PC-9 (cell line): ENCODE measurements around the gene SYMPK. TPM values are rescaled to one million over a fixed set of nuclear protein-coding genes. Genes with fewer than 3 reads are reported as not detected.
A peak's percentile ranks its signal among the peaks of the same experiment; 100 is the strongest.

Experiments used
- BruUV-seq: library from RNA; stranded (reverse); fragments of 400-500 nt; replicated peaks from 2 replicates; lab custom pipeline; 2021; lab: Mats Ljungman, UMichigan
- CTCF ChIA-PET: fragments of 300-600 bp; sonication (Branson Sonifier 250); formaldehyde crosslinking; loops from one replicate; lab custom pipeline; 2022; ENCODE audit warnings: antibody characterized with exemption; lab: Charles Lee
- POLR2A ChIA-PET: fragments of 300-600 bp; sonication (Branson Sonifier 250); formaldehyde crosslinking; loops from one replicate; lab custom pipeline; 2022; ENCODE audit warnings: antibody characterized with exemption; ENCODE audit not compliant: unreplicated experiment; lab: Charles Lee
- DNase-seq, 2 experiments: peaks; one replicate each; pipeline versions ENCODE4 v3.0.0 to v3.0.0-alpha.2; 2015 to 2022; ENCODE audit warnings: mixed read lengths in 1 of 2
- H2AFZ ChIP-seq: fragments of 200-600 bp; sonication (generic); 2 replicates; pipeline ENCODE4 v1.8.1; 2017; ENCODE audit warnings: antibody characterized with exemption
- H3F3A ChIP-seq: fragments of 200-600 bp; sonication (generic); 2 replicates; pipeline ENCODE4 v1.8.1; 2017; ENCODE audit warnings: antibody characterized with exemption, mild to moderate bottlenecking, low read depth; ENCODE audit not compliant: insufficient read depth
- H3K27ac ChIP-seq: fragments of 200-600 bp; sonication (generic); 2 replicates; pipeline ENCODE4 v1.6.1; 2016; ENCODE audit warnings: mixed run types
- H3K27me3 ChIP-seq: fragments of 200-600 bp; sonication (generic); 2 replicates; pipeline ENCODE4 v1.6.1; 2016; ENCODE audit warnings: low read depth, mixed run types; ENCODE audit not compliant: insufficient read depth
- H3K36me3 ChIP-seq: fragments of 200-600 bp; sonication (generic); 2 replicates; pipeline ENCODE4 v1.6.1; 2016; ENCODE audit warnings: low read depth, mixed run types
- H3K4me1 ChIP-seq: fragments of 200-600 bp; sonication (generic); replicated peaks from 2 replicates; pipeline ENCODE4 v1.6.1; 2016; ENCODE audit warnings: mixed run types; ENCODE audit not compliant: insufficient read depth
- H3K4me2 ChIP-seq: fragments of 200-600 bp; sonication (generic); 2 replicates; pipeline ENCODE4 v1.6.1; 2017; ENCODE audit warnings: mixed run types
- H3K4me3 ChIP-seq: fragments of 200-600 bp; sonication (generic); 2 replicates; pipeline ENCODE4 v1.6.1; 2016; ENCODE audit warnings: mixed run types
- H3K79me2 ChIP-seq: fragments of 200-600 bp; sonication (generic); 2 replicates; pipeline ENCODE4 v1.6.1; 2017; ENCODE audit warnings: low read depth, mixed run types
- H3K9me2 ChIP-seq: fragments of 200-600 bp; sonication (generic); 2 replicates; pipeline ENCODE4 v1.8.1; 2017; ENCODE audit warnings: mild to moderate bottlenecking; ENCODE audit not compliant: insufficient read depth
- H3K9me3 ChIP-seq: fragments of 200-600 bp; sonication (generic); 2 replicates; pipeline ENCODE4 v1.8.1; 2016; ENCODE audit warnings: low read depth; ENCODE audit not compliant: insufficient read depth
- H4K20me1 ChIP-seq: fragments of 200-600 bp; sonication (generic); 2 replicates; pipeline ENCODE4 v1.8.1; 2017; ENCODE audit not compliant: insufficient read depth
- CTCF ChIP-seq: fragments of 200-600 bp; sonication (generic); conservative IDR thresholded peaks from 2 replicates; pipeline ENCODE4 v1.6.1; 2017; ENCODE audit warnings: mixed run types, antibody characterized with exemption, mild to moderate bottlenecking, moderate library complexity
- EZH2 ChIP-seq: fragments of 200-600 bp; sonication (generic); IDR thresholded peaks from 2 replicates; pipeline ENCODE4 v1.8.0; 2017; ENCODE audit warnings: antibody characterized with exemption, low read depth
- intact Hi-C: fragments of 100-400 bp; cut with micrococcal nuclease; formaldehyde crosslinking; loops from one replicate; pipeline ENCODE4 v1.10.0; 2022; ENCODE audit not compliant: unreplicated experiment
- total RNA-seq: library from RNA; stranded (reverse); gene quantifications from 2 replicates; pipeline ENCODE4 v1.2.3, GENCODE V29; 2021

SYMPK gene
- total RNA-seq, 1 experiment from 2014 or later, result 85.5 TPM

DNA sequence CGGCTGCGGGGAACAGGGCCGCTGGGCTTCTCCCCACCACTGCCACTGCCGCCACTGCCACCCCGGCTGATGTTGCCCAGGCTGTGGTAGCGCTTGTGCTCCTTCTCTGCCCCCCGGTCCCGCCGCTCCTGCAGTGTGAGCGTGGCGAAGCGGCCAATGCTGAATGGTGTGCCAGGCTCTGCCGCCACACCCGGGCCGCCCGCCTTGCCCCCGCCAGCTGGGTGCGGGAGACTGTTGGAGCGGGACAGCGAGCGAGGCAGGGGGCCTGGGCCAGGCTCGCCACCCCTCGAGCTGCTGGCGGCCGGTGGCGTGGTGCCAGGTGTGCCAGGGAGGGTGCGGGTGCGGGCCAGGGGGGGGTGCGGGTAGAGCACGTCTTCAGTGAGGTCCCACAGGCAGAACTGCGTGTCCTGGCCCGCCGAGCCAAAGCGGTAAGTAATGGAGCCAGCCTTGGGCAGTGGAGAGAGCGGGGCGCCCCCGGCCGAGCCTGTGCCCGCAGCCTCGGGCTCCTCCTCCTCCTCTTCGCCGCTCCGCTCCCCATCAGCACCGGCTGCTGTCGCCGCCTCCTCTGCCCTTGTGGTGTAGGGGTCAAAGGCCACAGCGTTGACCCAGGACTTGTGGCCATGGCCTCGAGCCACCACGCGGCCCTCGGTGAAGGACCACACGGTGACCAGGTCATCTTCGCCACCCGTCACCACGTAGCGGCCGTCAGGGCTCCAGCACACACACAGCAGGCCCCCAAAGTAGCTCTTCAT, 77.0 kb downstream of the SYMPK start:
- Histone ChIP-seq H3K79me2 (peaks cover 22% of the 10 kb centered on the region), H4K20me1 (no peaks in the 10 kb centered on the region), H3K36me3 (peaks cover 17% of the 10 kb centered on the region), H3K27ac (no peak overlapping the region), H3K27me3 (no peaks in the 10 kb centered on the region), H3K9me2 (no peaks in the 10 kb centered on the region), H3K9me3 (no peaks in the 10 kb centered on the region), H3F3A (peaks cover 29% of the 10 kb centered on the region), H3K4me3 (no peak overlapping the region), H2AFZ (no peak overlapping the region), H3K4me2 (no peak overlapping the region), H3K4me1 (peaks cover 43% of the 10 kb centered on the region)
- POLR2A ChIA-PET, result no interaction called here
- BruUV-seq, result no TSS peak
- CTCF ChIA-PET, result no interaction called here
- no peak for DNase-seq
- intact Hi-C loops, result no loop called here
- TF ChIP-seq CTCF (no peak), EZH2 (no peak)

DNA sequence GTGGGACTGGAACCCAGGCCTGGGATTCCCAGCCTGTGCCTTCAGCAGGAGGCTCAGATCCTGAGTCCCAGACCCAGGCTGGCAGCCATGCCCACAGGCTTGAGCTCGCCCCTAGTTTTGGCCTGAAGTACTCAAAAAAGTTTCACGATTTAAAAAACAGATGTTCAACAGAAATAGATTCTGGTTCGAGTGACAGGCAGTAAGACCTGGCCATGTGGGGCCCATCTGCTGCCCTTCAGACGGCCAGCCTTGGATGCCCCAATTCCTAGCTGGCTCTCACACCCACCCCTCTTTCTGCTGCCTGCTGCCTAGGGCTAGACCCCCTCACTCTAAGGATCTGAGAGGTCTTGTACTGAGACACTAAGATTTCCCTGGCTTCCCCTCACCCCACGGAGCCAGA, 77.8 kb downstream of the SYMPK start:
- no peak overlapping the region for H3K4me3 ChIP-seq
- no peak overlapping the region for H3K4me2 ChIP-seq
- DNase-seq, result no peak
- no peaks in the 10 kb centered on the region for H3K9me2 ChIP-seq
- H3K4me1 ChIP-seq, result peaks cover 49% of the 10 kb centered on the region
- H2AFZ ChIP-seq, result no peak overlapping the region
- H3F3A ChIP-seq, result peaks cover 37% of the 10 kb centered on the region
- no TSS peak for BruUV-seq
- H3K27ac ChIP-seq, result no peak overlapping the region
- no peaks in the 10 kb centered on the region for H3K27me3 ChIP-seq
- POLR2A ChIA-PET, result no interaction called here
- CTCF ChIA-PET, result no interaction called here
- H3K9me3 ChIP-seq, result no peaks in the 10 kb centered on the region
- H3K79me2 ChIP-seq, result peaks cover 22% of the 10 kb centered on the region
- peaks cover 18% of the 10 kb centered on the region for H3K36me3 ChIP-seq
- TF ChIP-seq CTCF (no peak), EZH2 (no peak)
- H4K20me1 ChIP-seq, result no peaks in the 10 kb centered on the region
- intact Hi-C loops, result no loop called here

GRCh38 chr19:45784096-45784495, 78.9 kb downstream of the SYMPK start:
- TF ChIP-seq CTCF, result no peak
- no peak for TF ChIP-seq EZH2
- POLR2A ChIA-PET, result no interaction called here
- H3K36me3 ChIP-seq, result peaks cover 14% of the 10 kb centered on the region
- H3F3A ChIP-seq, result peaks cover 41% of the 10 kb centered on the region
- BruUV-seq, result no TSS peak
- H2AFZ ChIP-seq, result no peak overlapping the region
- H4K20me1 ChIP-seq, result no peaks in the 10 kb centered on the region
- H3K4me3 ChIP-seq, result no peak overlapping the region
- no peaks in the 10 kb centered on the region for H3K9me2 ChIP-seq
- H3K9me3 ChIP-seq, result no peaks in the 10 kb centered on the region
- peak overlapping the region; percentile 81 for H3K4me2 ChIP-seq
- CTCF ChIA-PET, result interaction anchor here (0.6 kb wide), 1 partner anchor 15 kb away, joined by 3 read pairs; no protein-coding TSS in a partner anchor
- H3K27ac ChIP-seq, result peak overlapping the region; percentile 81
- H3K27me3 ChIP-seq, result no peaks in the 10 kb centered on the region
- no peak for DNase-seq
- peaks cover 23% of the 10 kb centered on the region for H3K79me2 ChIP-seq
- H3K4me1 ChIP-seq, result peaks cover 55% of the 10 kb centered on the region
- intact Hi-C loops, result no loop called here
